ENCODE data around the gene SIRPA. TPM values are rescaled to one million over a fixed set of nuclear protein-coding genes. Genes with fewer than 3 reads are reported as not detected.

Gene SIRPA
- total RNA-seq, 1 experiment from 2014 or later = 6.0 TPM

DNA sequence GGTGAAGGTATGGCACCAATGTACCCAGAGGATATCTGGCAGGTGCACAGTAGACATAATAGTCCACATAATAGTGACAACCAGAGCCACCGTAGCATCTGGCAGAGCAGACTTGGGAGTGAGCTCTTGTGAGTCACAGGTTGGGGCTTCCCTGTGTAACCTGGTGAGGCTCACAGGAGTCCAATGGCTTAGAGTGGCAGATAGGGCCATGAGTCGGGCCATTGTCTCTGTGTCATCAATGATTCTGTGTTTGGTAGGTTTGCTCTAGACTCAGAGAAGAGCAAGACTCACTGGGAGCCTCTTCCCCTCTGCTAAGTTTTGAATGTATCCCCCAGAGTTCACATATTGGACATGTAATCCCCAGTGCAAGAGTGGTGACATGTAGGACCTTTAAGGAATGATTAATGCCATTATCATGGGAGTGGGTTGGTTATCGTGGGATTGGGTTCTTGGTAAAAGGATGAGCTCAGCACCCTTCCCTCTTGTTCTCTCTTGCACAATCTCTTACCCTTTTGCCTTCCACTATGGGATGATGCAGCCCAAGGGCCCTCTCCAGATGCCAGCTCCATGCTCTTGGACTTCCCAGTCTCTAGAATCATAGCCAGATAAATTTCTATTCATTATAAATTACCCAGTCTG, 22.6 kb upstream of the SIRPA start:
- Histone ChIP-seq H3K9ac (ENCODE audit: extremely low read depth, insufficient read length, low read length) (no peak overlapping the region), H3K4me2 (ENCODE audit: insufficient read depth, insufficient read length, low read length) (no peak overlapping the region), H2BK20ac (ENCODE audit: low read depth, low read length, poor library complexity, severe bottlenecking) (no peak overlapping the region), H3K4me1 (ENCODE audit: insufficient read depth, low read length) (no peaks in the 10 kb centered on the region), H3K4ac (ENCODE audit: low read depth, low read length) (no peak overlapping the region), H3K27ac (ENCODE audit: insufficient read length, low read depth, low read length) (no peak overlapping the region), H3K18ac (ENCODE audit: insufficient read length, low read depth, low read length) (no peak overlapping the region), H3K9me3 (ENCODE audit: control insufficient read depth, low read depth, low read length) (no peaks in the 10 kb centered on the region), H2BK12ac (ENCODE audit: insufficient read length, low read depth, low read length) (no peak overlapping the region), H4K91ac (ENCODE audit: insufficient read length, low read depth, low read length) (no peak overlapping the region), H2BK5ac (ENCODE audit: insufficient read length, low read length) (no peak overlapping the region), H3K23ac (ENCODE audit: insufficient read length, low read depth, low read length) (no peak overlapping the region), H2AFZ (ENCODE audit: low read length) (no peak overlapping the region), H4K20me1 (ENCODE audit: control insufficient read depth, insufficient read depth, insufficient read length) (no peaks in the 10 kb centered on the region), H3T11ph (ENCODE audit: low read length) (no peak overlapping the region), H3K14ac (ENCODE audit: insufficient read depth, low read length) (no peak overlapping the region), H3K27me3 (ENCODE audit: insufficient read depth, low read length) (no peaks in the 10 kb centered on the region), H3K79me2 (ENCODE audit: insufficient read depth, low read length) (no peaks in the 10 kb centered on the region), H3K23me2 (ENCODE audit: insufficient read length, low read depth, low read length, poor library complexity, severe bottlenecking) (no peaks in the 10 kb centered on the region), H2BK120ac (ENCODE audit: low read depth, low read length, poor library complexity, severe bottlenecking) (no peak overlapping the region), H2AK5ac (ENCODE audit: insufficient read length, low read length) (no peak overlapping the region), H3K79me1 (ENCODE audit: insufficient read depth, low read depth, low read length, poor library complexity, severe bottlenecking) (no peaks in the 10 kb centered on the region), H2BK15ac (ENCODE audit: low read depth, low read length) (no peak overlapping the region), H4K8ac (replicated peaks; ENCODE audit: insufficient read length, low read depth, low read length) (no peak overlapping the region), H3K56ac (ENCODE audit: insufficient read length, low read depth, low read length) (no peak overlapping the region), H4K5ac (ENCODE audit: insufficient read length, low read depth, low read length) (no peak overlapping the region)
- TF ChIP-seq, protein P1, sequence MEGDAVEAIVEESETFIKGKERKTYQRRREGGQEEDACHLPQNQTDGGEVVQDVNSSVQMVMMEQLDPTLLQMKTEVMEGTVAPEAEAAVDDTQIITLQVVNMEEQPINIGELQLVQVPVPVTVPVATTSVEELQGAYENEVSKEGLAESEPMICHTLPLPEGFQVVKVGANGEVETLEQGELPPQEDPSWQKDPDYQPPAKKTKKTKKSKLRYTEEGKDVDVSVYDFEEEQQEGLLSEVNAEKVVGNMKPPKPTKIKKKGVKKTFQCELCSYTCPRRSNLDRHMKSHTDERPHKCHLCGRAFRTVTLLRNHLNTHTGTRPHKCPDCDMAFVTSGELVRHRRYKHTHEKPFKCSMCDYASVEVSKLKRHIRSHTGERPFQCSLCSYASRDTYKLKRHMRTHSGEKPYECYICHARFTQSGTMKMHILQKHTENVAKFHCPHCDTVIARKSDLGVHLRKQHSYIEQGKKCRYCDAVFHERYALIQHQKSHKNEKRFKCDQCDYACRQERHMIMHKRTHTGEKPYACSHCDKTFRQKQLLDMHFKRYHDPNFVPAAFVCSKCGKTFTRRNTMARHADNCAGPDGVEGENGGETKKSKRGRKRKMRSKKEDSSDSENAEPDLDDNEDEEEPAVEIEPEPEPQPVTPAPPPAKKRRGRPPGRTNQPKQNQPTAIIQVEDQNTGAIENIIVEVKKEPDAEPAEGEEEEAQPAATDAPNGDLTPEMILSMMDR (conservative IDR thresholded peaks at IDR 0.05) = no peak
- H3K4me3 Mint-ChIP-seq = no peak overlapping the region
- H3K4me1 Mint-ChIP-seq = peaks cover 0 to 14% of the 10 kb centered on the region in 2 experiments; a peak in 2 of 4 replicates
- WGBS (ENCODE audit: extremely low coverage, insufficient read length, low lambda C conversion rate) = no CpG with 5 or more reads among the region's 3 CpGs
- H3K9me3 Mint-ChIP-seq = peaks cover 0 to 6% of the 10 kb centered on the region in 2 experiments; a peak in 4 of 5 replicates
- DNase-seq = no peak
- no peak overlapping the region for H3K27ac Mint-ChIP-seq
- H3K36me3 Mint-ChIP-seq (ENCODE audit: insufficient read depth in 1 of 3, low read depth in 3 of 3) = no peaks in the 10 kb centered on the region
- H3K27me3 Mint-ChIP-seq (ENCODE audit: low read depth) = peaks cover 4% of the 10 kb centered on the region

Measured in H9 (cell line).